ENCODE measurements around the gene PPP1R13B.

DNA sequence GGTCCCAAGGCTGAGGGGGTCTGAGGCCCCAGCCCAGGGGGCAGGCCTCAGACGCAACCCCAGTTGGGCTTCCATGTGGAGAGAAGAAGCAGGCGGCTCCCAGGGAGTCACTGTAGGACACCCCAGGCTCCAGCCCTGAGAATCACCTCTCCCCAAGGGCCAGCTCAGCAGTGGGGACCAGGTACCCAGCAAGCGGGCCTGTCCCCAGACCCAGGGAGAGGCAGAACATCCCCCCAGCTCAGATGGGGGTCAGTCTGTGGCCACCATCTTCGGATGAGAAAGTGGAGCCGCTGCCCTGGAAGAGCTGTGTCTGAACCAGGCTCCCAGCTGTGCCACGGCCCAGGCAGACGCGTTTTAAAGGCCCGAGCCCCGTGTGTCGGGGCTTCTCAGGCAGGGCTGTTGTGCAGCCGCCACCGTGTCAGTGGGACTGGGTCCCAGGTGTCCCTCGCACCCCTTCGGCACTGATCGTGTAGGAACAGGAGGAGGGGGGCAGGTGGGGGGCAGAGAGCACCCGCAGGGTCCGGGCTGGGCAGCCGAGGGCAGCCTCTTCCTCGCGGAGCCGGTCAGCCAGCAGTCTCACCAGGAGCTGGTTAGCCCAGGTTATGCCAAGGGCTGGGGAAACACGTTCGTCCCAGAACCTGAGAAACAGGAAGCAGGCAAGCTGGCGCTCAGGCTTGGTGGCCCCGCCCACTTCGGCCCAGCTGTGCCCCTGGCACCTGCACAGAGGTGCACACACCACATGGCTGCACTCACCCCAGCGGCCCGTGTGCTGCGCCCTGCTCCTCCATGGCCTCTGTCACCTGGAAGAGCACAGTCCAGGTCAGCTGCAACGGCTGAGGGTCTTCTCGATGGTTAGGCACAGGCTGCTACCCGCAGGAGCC lies 148.8 kb downstream of the PPP1R13B start:
- TF ChIP-seq CTCF (IDR thresholded peaks at IDR 0.05; ENCODE audit: poor library complexity) = no peak
- TF ChIP-seq EZH2 (IDR thresholded peaks at IDR 0.05; ENCODE audit: borderline replicate concordance) = no peak
